Body of pancreas (tissue), 4 donors: ENCODE results near the gene MS4A1. TPM values are rescaled to one million over a fixed set of nuclear protein-coding genes. Genes with fewer than 3 reads are reported as not detected.

Experiments used
- ATAC-seq: fragments of 150-250 bp; one replicate; pipeline ENCODE4 v1.9.1; 2016
- DNase-seq, 4 donors: peaks; one replicate each; pipeline ENCODE4 v3.0.0-alpha.2; 2019
- H3K27ac ChIP-seq, 4 donors: fragments of 200-600 bp; sonication (generic); 1 replicate in 3 of 4; 2 replicates in 1 of 4; pipeline versions ENCODE4 v1.5.1 to v1.6.1; 2016 to 2019; ENCODE audit warnings: mild to moderate bottlenecking in 1 of 4, mixed read lengths in 1 of 4, moderate library complexity in 1 of 4
- H3K27me3 ChIP-seq, 2 donors: fragments of 200-600 bp; sonication (generic); one replicate each; pipeline ENCODE4 v1.6.0; 2016; ENCODE audit warnings: mild to moderate bottlenecking in 1 of 2
- H3K36me3 ChIP-seq, 2 donors: fragments of 200-600 bp; sonication (generic); replicated peaks in 1 of 2; 2 replicates each; pipeline ENCODE4 v1.5.1; 2016; ENCODE audit warnings: low read depth in 2 of 2; ENCODE audit not compliant: insufficient read depth in 1 of 2
- H3K4me1 ChIP-seq: fragments of 200-600 bp; sonication (generic); one replicate; pipeline ENCODE4 v1.6.0; 2016
- H3K4me3 ChIP-seq, 2 donors: fragments of 200-600 bp; sonication (generic); 1 replicate in 1 of 2; 2 replicates in 1 of 2; pipeline ENCODE4 v1.5.1; 2016 to 2019
- H3K9me3 ChIP-seq, 3 donors: fragments of 200-600 bp; sonication (generic); 1 replicate in 2 of 3; 2 replicates in 1 of 3; pipeline ENCODE4 v1.5.1; 2016
- CTCF ChIP-seq, 7 experiments: fragments of 450-650 bp in 4 of 7; fragments of 200-600 bp in 3 of 7; sonication (generic) in 3 of 7; IDR thresholded peaks; one replicate each; pipeline ENCODE4 v1.5.1; 2016 to 2019; ENCODE audit warnings: antibody characterized with exemption in 7 of 7
- POLR2A ChIP-seq, 3 donors: fragments of 450-650 bp; IDR thresholded peaks; one replicate each; pipeline ENCODE4 v1.6.1; 2016; ENCODE audit warnings: antibody characterized with exemption in 3 of 3, mild to moderate bottlenecking in 2 of 3
- WGBS, 2 donors: methylation state at CpG; one replicate each; pipeline ENCODE4 v1.1.5; 2017; 5-methylcytosine and 5-hydroxymethylcytosine counted together
- intact Hi-C: fragments of 100-400 bp; cut with DNase I; formaldehyde crosslinking; loops from one replicate; pipeline ENCODE4 v1.15.1; 2023
- total RNA-seq, 2 donors: library from RNA; depleted of rRNA; stranded (reverse); fragments of >200 nt; gene quantifications; one replicate each; pipeline ENCODE4 v1.1.0, GENCODE V29; 2016

Gene MS4A1
- total RNA-seq, 2 donors from 2014 or later = not detected

DNA sequence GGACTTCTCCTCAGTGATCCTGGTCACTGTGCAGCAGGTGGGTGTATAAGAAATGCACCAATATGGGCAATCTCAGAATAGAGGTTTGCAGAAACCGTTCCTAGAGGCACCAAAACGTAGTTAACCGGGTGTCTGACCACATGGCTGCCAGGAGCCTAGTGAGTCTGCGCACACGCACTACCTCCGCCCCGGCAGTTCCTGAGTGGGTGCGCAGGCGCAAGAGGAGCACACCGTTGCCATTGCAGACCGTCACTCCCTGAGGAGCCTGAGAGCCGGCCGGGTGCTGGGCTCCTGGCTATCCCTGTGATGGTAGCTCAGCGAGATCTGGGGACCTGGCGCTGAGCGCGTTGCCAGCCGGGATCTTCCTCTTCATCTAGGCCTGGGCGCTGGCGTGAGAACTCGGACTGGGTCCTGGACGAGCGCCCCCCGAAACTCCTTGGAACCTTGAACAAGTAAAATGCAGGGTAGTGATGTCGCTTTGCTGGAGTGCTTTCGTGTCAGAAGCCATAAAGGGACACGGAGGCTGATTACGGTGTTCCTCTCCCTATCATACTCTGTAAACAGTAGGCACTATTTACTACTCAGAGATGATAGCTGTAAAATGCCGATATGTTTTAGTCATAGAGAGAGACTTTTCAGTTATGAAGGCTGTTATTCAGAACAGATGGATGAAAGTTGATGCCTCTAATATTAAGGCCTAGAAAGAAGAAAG lies 59.7 kb downstream of the MS4A1 start, which contains the start of gene MS4A13:
MS4A13 (plus strand) TSS at position 249 of the 712 bp plus-strand sequence. CDS start 2,692 bp downstream, outside the sequence.
- intact Hi-C loops = no loop called here
- Histone ChIP-seq H3K36me3 (no peaks in the 10 kb centered on the region), H3K27ac (no peak within 1 kb of the TSS), H3K4me3 (no peak within 1 kb of the TSS), H3K9me3 (no peaks in the 10 kb centered on the region), H3K27me3 (no peaks in the 10 kb centered on the region), H3K4me1 (no peaks in the 10 kb centered on the region)
- ATAC-seq (no peak), DNase-seq (no peak)
- 88 to 89% methylated on average over 20 to 29 of the region's 29 CpGs for WGBS, 2 donors
- TF ChIP-seq CTCF (IDR thresholded peaks at IDR 0.05) (no peak), POLR2A (IDR thresholded peaks at IDR 0.05) (no peak)

Other genes starting within 250 kb of the MS4A1 start
- not detected for gene MS4A4E, start 212.7 kb upstream of the MS4A1 start, total RNA-seq
- gene MS4A4A, start 175.2 kb upstream of the MS4A1 start, total RNA-seq = 10 to 100 TPM in 1 of 2 donors, 1 to 10 TPM in 1; 1.3 to 16.3 TPM
- gene MS4A6E, start 128.6 kb upstream of the MS4A1 start, total RNA-seq = not detected
- 10 to 100 TPM in 1 of 2 donors, 1 to 10 TPM in 1; 9.2 to 10.9 TPM for gene MS4A7, start 77.3 kb upstream of the MS4A1 start, total RNA-seq
- gene MS4A14, start 59.4 kb upstream of the MS4A1 start, total RNA-seq = 1 to 10 TPM; 1.3 TPM
- gene MS4A5, start 26.3 kb upstream of the MS4A1 start, total RNA-seq = not detected
- not detected for gene MS4A12, start 36.9 kb downstream of the MS4A1 start, total RNA-seq
- gene MS4A13, start 59.5 kb downstream of the MS4A1 start, total RNA-seq = not detected
- gene MS4A8, start 243.8 kb downstream of the MS4A1 start, total RNA-seq = 1 to 10 TPM in 1 of 2 donors, not detected in 1; 6.5 TPM